ENCODE results near the gene ARHGDIA.

The ARHGDIA gene

DNA sequence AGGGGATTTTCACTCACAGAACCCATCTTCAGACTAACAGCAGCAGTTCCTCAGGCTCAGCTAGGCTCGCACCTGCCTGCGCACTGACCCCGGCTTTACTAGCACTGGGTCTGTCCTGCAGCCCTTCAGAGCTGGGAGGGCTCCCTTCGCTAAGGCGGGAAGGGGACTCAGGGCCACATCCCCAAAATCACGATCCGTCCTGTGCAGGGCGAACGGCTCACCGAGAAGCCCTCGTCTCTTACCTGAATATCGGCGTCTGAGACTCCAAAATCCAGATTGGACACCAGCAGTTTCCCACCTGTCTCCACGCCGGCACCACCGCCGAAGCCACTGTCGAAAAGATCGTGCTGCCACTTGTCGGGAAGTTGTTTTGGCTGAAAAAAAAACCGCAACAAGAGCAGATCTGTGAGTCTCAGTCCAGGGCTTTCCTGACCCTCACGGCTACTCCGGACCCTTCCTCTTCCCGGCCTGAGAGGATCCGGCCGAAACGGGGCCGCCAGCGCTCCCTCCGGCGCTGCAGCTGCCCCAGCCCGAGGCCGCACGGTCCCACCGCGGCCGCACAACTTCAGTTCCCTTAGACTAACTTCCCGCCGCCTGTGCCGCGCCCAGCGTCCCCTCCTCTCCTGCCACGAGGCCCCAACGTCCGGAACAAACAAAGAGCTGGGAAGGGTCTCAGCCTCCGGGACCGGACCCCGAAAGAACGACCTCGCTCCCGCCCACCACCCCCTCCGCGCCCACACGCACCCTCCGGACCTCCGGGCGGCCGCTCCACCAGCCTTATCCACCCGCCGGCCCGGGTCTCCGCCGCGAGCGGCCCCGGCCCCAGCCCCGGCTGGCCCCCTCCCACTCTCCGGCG, 19.5 kb upstream of the ARHGDIA start:
- H3K36me3 ChIP-seq, result peaks cover 74% of the 10 kb centered on the region
- H3K9me3 ChIP-seq (ENCODE audit: severe bottlenecking), result no peaks in the 10 kb centered on the region
- no peaks in the 10 kb centered on the region for H3K27me3 ChIP-seq (ENCODE audit: insufficient read depth, low read depth, severe bottlenecking)
- no peak for DNase-seq
- TF ChIP-seq, protein P1, sequence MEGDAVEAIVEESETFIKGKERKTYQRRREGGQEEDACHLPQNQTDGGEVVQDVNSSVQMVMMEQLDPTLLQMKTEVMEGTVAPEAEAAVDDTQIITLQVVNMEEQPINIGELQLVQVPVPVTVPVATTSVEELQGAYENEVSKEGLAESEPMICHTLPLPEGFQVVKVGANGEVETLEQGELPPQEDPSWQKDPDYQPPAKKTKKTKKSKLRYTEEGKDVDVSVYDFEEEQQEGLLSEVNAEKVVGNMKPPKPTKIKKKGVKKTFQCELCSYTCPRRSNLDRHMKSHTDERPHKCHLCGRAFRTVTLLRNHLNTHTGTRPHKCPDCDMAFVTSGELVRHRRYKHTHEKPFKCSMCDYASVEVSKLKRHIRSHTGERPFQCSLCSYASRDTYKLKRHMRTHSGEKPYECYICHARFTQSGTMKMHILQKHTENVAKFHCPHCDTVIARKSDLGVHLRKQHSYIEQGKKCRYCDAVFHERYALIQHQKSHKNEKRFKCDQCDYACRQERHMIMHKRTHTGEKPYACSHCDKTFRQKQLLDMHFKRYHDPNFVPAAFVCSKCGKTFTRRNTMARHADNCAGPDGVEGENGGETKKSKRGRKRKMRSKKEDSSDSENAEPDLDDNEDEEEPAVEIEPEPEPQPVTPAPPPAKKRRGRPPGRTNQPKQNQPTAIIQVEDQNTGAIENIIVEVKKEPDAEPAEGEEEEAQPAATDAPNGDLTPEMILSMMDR (IDR thresholded peaks at IDR 0.05; ENCODE audit: low read depth, low read length), result no peak
- peak overlapping the region; percentile 90 for H3K27ac ChIP-seq
- H3K4me3 ChIP-seq (ENCODE audit: low read depth, low read length), result peak overlapping the region; percentile 93

DNA sequence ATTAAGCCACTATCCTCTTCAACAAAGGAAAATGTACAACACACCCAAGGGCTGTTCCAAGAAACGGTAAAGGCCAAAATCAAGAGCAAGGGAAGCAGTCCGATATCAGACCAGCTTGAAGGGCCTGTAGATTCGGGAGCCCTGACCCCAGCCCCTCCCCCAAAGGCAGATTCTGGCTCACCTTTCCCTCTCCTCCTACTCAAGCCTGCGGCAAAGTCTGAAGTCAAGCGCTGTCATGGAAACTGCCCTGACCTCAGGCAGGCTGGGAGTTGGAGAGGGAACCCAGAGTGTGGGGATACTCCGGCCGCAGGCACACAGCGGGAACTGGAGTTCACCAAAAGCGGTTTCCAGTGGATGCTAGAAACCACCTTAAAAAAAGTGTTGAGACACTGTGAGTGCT, 18.5 kb upstream of the ARHGDIA start:
- TF ChIP-seq, protein P1 (IDR thresholded peaks at IDR 0.05; ENCODE audit: low read depth, low read length), result no peak
- Histone ChIP-seq H3K4me3 (ENCODE audit: low read depth, low read length) (no peak overlapping the region), H3K27me3 (ENCODE audit: insufficient read depth, low read depth, severe bottlenecking) (no peaks in the 10 kb centered on the region), H3K36me3 (peaks cover 76% of the 10 kb centered on the region), H3K9me3 (ENCODE audit: severe bottlenecking) (no peaks in the 10 kb centered on the region), H3K27ac (no peak overlapping the region; the same call in none of the 2 replicates)
- no peak for DNase-seq

DNA sequence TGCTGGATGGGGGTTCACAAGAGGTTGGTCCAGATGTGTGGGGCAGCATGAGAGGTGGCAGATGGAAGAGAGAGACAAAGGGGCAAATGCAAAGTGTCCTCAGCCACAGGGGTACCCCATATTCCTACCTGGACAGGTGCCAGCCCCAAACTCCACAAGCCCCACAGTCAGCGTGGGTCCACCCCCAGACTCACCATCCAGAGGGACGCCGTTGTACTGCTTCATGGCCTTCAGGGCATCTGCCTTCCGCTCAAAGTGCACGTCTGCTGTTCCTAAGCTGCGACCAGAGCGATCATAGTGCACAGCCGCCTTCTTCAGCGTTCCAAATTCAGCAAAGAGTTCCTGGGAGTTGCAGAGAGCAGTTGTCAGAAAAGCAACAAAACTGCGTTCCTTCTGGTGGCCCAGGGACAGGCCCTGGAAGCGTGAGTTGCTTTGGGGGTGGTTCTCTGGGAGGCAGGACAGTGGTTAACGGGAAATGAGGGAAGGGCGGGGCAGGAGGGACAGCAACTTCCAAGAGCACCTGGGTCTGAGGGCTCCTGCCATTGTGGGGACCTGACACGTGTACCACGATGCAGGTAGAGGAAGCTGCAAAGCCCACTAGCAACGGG, 18.0 kb upstream of the ARHGDIA start:
- H3K27me3 ChIP-seq (ENCODE audit: insufficient read depth, low read depth, severe bottlenecking), result no peaks in the 10 kb centered on the region
- H3K27ac ChIP-seq, result no peak overlapping the region; the same call in 1 of the 2 replicates
- H3K36me3 ChIP-seq, result peaks cover 76% of the 10 kb centered on the region
- H3K9me3 ChIP-seq (ENCODE audit: severe bottlenecking), result no peaks in the 10 kb centered on the region
- H3K4me3 ChIP-seq (ENCODE audit: low read depth, low read length), result no peak overlapping the region
- TF ChIP-seq, protein P1 (IDR thresholded peaks at IDR 0.05; ENCODE audit: low read depth, low read length), result no peak
- no peak for DNase-seq

DNA sequence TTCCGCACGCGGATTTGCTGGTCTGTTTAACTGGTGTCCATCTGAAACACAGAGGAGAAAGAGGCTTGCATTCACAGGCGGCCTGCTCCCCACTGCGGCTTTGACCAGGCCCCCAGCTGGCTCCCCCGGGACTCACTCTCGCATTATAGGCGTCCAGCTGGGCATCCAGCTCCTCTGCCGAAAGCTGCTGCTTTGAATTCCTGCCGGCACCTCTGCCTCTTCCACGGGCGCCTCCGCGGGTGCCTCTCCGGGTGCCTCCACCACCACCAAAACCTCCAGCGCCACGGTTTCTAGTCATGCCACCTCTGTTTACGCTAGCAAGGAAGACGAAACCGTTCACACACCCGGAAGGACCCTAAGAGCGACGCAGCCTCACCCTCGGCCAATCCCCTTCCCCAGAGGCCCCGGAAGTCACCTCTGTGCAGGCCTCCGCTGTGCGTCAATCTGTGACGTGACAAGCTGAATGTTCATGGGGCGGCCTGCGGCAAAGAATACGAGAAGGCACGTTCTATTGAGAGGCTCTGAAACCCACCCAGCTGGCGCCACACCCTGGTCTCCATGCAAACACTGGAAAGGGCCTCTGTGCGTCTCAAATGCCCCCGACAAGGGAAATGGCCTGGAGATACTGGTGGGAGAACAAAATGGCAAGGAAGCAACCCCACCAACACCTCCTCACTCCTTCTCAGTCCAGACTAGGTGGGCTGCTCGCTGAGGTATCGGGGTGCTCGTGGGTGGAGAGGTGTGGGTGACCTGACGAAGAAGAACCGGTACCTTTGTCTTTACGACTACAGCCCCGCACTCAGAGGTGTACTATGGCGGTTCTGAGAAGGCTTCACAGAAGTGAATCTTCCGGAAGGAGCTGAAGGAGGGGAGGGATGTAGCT, 17.2 kb upstream of the ARHGDIA start:
- no peak overlapping the region for H3K27ac ChIP-seq
- H3K4me3 ChIP-seq (ENCODE audit: low read depth, low read length), result no peak overlapping the region
- peaks cover 79% of the 10 kb centered on the region for H3K36me3 ChIP-seq
- TF ChIP-seq, protein P1 (IDR thresholded peaks at IDR 0.05; ENCODE audit: low read depth, low read length), result no peak
- no peaks in the 10 kb centered on the region for H3K9me3 ChIP-seq (ENCODE audit: severe bottlenecking)
- H3K27me3 ChIP-seq (ENCODE audit: insufficient read depth, low read depth, severe bottlenecking), result no peaks in the 10 kb centered on the region
- DNase-seq, result no peak

DNA sequence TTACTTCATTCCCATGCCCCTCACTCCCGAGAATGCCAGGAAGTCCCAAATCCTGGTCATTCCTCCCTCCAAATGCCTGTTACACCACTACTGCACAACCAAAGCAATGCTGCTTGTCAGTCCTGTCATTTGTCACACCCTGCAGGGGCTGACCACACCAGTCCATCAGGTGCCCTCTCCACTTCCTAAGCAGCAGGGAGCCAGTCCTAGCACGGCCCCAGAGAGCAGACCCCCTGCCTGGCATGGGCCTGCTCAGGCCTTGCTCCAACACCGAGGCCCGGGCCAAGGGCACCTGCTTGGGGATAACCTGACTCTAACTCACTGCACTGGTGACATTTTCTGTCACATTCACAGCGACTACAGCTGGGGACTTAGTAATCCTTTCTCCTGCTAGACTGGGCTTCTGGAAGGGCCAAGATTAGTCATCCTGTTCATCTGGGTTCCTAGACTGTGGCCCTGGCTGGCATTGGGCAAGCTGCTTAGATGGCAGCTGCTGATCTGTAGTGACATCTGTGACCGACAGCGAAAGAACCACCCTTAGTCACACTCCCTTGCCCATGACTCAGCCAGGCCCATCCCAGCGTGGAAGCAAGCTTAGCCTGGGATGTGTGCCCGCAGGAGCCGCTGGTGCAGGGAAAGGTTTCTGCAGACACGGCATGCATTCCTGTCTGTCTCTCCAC, 14.9 kb upstream of the ARHGDIA start:
- TF ChIP-seq, protein P1 (IDR thresholded peaks at IDR 0.05; ENCODE audit: low read depth, low read length), result no peak
- Histone ChIP-seq H3K9me3 (ENCODE audit: severe bottlenecking) (no peaks in the 10 kb centered on the region), H3K27ac (peak overlapping the region; percentile 3), H3K4me3 (ENCODE audit: low read depth, low read length) (no peak overlapping the region), H3K27me3 (ENCODE audit: insufficient read depth, low read depth, severe bottlenecking) (no peaks in the 10 kb centered on the region), H3K36me3 (peaks cover 96% of the 10 kb centered on the region)
- peak; percentile 66 for DNase-seq

Measured in WERI-Rb-1 (cell line).